ENCODE measurements around the gene TNK2.

Gene TNK2

DNA sequence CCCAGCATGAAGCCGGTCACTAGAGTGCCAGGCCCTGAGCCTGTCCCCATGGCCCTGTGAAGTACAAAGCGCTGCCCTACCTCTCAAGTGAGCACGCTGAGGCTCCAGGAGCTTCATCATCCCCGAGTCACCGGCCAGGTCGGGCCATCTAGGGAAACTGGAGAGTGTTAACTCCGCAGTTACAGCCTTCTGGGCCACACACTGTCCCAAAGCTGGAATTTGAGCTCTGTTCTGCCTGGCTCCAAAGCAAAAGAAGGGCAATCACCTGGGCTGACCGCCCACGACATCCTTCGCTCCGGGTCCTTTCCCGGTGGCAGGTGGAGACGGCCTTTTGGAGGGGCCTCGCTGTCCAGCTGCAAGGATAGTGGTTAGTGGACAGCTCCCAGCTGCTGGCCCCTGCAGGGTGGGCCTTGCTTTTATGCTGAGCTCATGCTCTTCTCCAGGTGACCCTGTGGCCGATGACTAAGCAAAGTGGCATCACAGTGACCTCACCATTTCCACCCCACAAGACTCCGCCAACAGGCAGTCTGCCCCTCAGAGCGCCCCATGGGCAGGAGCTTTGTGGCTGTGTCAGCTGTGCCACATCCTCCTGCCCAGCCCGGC, 93.1 kb downstream of the TNK2 start:
- no peak for DNase-seq

GRCh38 chr3:195813916-195814640, 94.3 kb downstream of the TNK2 start:
- peak; percentile 7 for DNase-seq
